Glutamatergic neuron (in vitro differentiated cells): ENCODE results near the gene ZNF777. TPM values are rescaled to one million over a fixed set of nuclear protein-coding genes. Genes with fewer than 3 reads are reported as not detected.

Experiments
- DNase-seq: peaks from one replicate; pipeline ENCODE4 v3.0.0; 2022
- H3K27ac Mint-ChIP-seq: one replicate; pipeline ENCODE4 v1.8.0; 2020; ENCODE audit warnings: mild to moderate bottlenecking, mixed read lengths, inconsistent platforms; ENCODE audit not compliant: unreplicated experiment
- H3K27me3 Mint-ChIP-seq: one replicate; pipeline ENCODE4 v1.8.0; 2020; ENCODE audit warnings: mild to moderate bottlenecking, moderate library complexity, mixed read lengths, inconsistent platforms; ENCODE audit not compliant: unreplicated experiment
- H3K36me3 Mint-ChIP-seq: one replicate; pipeline ENCODE4 v1.8.0; 2020; ENCODE audit warnings: mild to moderate bottlenecking, mixed read lengths, inconsistent platforms; ENCODE audit not compliant: unreplicated experiment
- H3K4me1 Mint-ChIP-seq: one replicate; pipeline ENCODE4 v1.8.0; 2020; ENCODE audit warnings: mild to moderate bottlenecking, low read depth, mixed read lengths, inconsistent platforms; ENCODE audit not compliant: unreplicated experiment
- H3K4me3 Mint-ChIP-seq: one replicate; pipeline ENCODE4 v1.8.0; 2020; ENCODE audit warnings: mild to moderate bottlenecking, mixed read lengths, inconsistent platforms; ENCODE audit not compliant: unreplicated experiment
- H3K9me3 Mint-ChIP-seq: one replicate; pipeline ENCODE4 v1.8.0; 2020; ENCODE audit warnings: mild to moderate bottlenecking, moderate library complexity, mixed read lengths, inconsistent platforms; ENCODE audit not compliant: unreplicated experiment
- CTCF ChIP-seq: fragments of 200-600 bp; sonication (generic); IDR thresholded peaks from one replicate; pipeline ENCODE4 v1.5.0; 2021; ENCODE audit not compliant: partially characterized antibody, unreplicated experiment
- total RNA-seq: library from RNA; stranded (reverse); fragmentation: NEBNext Ultra II Directional; extraction: Animal tissue kit (Norgen Biotek cat#: 25700); gene quantifications from one replicate; pipeline ENCODE4 v1.2.1, GENCODE V29; 2021; ENCODE audit not compliant: unreplicated experiment

Gene ZNF777
- total RNA-seq, 1 donor from 2014 or later = 18.0 TPM

DNA sequence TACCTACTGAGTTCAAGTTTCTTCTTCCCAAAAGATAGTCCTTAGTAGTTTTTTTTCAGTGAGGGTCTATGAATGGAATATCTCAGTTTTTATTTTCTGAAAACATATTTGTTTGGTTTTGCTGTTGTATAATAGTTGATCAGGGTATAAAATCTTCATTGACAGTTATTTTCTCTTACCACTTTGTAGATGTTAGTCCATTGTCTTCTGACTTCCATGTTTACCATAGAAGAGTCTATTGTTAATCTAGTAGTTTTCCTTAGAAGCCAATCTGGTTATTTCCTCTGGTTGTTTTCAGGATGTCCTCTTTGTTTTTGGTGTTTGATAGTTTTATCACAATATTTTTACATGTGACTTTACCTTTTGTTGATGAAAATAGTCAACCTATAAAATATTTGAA, 5.5 kb upstream of the ZNF777 start:
- peaks cover 1% of the 10 kb centered on the region for H3K36me3 Mint-ChIP-seq
- TF ChIP-seq CTCF = no peak
- DNase-seq = no peak
- no peaks in the 10 kb centered on the region for H3K4me1 Mint-ChIP-seq
- H3K27ac Mint-ChIP-seq = no peak overlapping the region
- H3K9me3 Mint-ChIP-seq = peaks cover 3% of the 10 kb centered on the region
- H3K4me3 Mint-ChIP-seq = no peak overlapping the region
- peaks cover 7% of the 10 kb centered on the region for H3K27me3 Mint-ChIP-seq

DNA sequence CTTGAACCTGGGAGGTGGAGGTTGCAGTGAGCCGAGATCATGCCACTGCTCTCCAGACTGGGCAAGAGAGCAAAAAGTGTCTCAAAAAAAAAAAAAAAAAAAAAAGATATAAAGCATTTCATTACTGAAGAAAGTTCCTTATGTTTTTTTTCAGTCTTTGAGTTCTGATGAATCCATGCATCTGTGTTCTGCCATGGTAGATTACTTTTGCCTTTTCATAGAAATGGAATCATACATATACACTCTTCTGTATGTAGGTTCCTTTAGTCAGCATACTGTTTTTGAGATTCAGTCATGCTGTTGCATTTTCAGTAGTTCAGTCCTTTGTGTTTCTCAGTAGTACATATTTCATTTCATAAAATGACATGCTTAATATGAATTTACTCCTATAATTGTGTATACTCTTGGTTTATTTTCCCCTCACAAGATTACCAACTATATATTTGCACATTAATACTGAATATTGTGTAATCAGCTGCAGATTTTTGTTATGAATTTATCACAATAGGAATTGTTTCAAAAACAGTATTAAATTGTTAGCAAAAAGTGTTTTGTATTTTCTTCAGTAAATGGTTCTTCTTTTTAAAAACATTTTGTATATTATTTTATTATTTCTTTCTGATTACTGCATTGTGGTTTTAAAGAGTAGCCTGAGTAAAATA, 2.8 kb upstream of the ZNF777 start:
- TF ChIP-seq CTCF = no peak

GRCh38 chr7:149462101-149462520, 1.2 kb upstream of the ZNF777 start:
- peaks cover 14% of the 10 kb centered on the region for H3K4me1 Mint-ChIP-seq
- H3K27me3 Mint-ChIP-seq = peaks cover 21% of the 10 kb centered on the region
- peak overlapping the region; percentile 43 for H3K4me3 Mint-ChIP-seq
- TF ChIP-seq CTCF = no peak
- H3K27ac Mint-ChIP-seq = no peak overlapping the region
- H3K36me3 Mint-ChIP-seq = peaks cover 5% of the 10 kb centered on the region
- DNase-seq = no peak
- H3K9me3 Mint-ChIP-seq = peaks cover 12% of the 10 kb centered on the region

More for the DNA sequence above, 2.8 kb upstream of the ZNF777 start:
- DNase-seq = no peak
- Mint-ChIP-seq H3K9me3 (peaks cover 12% of the 10 kb centered on the region), H3K36me3 (peaks cover 5% of the 10 kb centered on the region), H3K27ac (no peak overlapping the region), H3K4me1 (peaks cover 8% of the 10 kb centered on the region), H3K27me3 (peaks cover 18% of the 10 kb centered on the region), H3K4me3 (no peak overlapping the region)

DNA sequence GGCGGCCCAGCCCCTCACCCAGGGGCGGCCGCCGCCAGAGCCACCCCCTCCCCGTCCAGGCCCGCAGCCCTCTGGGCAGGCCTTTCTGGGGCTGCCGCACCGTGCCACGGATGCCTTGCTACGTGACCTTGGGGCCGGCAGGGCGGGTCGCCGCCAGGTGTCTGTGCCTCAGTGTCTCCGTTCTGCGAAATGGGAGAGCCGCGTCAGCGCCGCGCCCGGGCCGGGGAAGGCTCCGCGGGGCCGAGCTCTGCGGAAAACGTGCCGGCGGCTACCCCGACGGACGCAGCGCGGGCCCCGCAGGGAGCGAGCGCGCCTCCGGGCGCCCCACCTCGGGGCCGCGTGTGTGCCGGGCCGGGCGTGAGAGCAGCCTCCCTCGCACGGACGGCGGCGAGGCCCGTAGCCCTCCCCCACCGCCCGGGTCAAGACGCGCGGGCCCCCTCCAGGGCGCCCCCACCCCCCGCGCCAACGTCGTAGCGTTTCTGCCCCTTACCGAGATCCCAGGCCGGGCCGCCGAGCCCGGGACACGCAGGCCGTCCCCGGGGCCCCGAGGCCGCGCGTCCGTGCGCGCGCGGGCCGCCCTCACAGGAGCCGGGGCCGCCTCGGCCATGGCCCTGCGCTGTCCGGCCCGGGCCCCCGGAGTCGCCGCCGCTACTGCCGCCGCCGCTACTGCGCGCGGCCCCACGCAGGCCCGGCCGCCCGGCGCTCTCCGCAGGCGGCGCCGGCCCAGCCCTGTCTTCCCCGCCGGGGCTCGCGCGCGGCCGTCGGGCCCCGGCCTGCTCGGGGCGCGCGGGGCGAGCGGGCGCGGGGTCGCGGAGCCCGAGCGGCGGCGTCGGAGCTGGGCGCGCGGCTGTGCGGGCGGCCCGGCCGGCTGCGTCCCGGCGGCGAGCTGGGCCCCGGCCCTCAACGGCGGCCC, 1.1 kb downstream of the ZNF777 start:
- Mint-ChIP-seq H3K4me1 (peaks cover 14% of the 10 kb centered on the region), H3K4me3 (no peak overlapping the region), H3K27ac (no peak overlapping the region), H3K27me3 (peaks cover 19% of the 10 kb centered on the region), H3K9me3 (peaks cover 12% of the 10 kb centered on the region), H3K36me3 (peaks cover 5% of the 10 kb centered on the region)
- DNase-seq = peak; percentile 48
- no peak for TF ChIP-seq CTCF

DNA sequence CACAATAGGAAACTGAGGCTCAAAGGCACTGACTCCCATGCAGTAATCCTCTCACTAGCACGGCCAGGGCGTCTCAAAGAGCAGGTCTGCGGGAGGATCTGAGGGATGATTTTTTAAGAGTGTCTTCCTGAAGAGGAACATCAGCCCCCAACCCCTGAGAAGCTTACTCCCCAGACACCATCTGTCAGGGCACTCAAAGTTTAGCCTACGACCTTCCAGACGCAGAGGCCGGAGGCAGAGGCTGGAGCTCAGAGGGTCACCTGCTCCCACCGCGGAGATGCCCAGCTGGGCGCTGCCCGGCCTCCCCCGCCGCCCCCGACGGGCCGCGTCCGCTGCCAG, 1.7 kb downstream of the ZNF777 start:
- Mint-ChIP-seq H3K27me3 (peaks cover 17% of the 10 kb centered on the region), H3K9me3 (peaks cover 11% of the 10 kb centered on the region), H3K4me3 (peak overlapping the region; percentile 86), H3K4me1 (peaks cover 14% of the 10 kb centered on the region), H3K27ac (peak overlapping the region; percentile 55), H3K36me3 (peaks cover 5% of the 10 kb centered on the region)
- DNase-seq = no peak
- no peak for TF ChIP-seq CTCF
